H9 (cell line): Measurements from ENCODE around the gene RAB26. TPM values are rescaled to one million over a fixed set of nuclear protein-coding genes. Genes with fewer than 3 reads are reported as not detected.

Source experiments
- DNase-seq: peaks from one replicate; pipeline ENCODE4 v3.0.0-alpha.2; 2017
- H2AFZ ChIP-seq: one replicate; pipeline ENCODE4 v1.6.1; 2013; ENCODE audit warnings: mild to moderate bottlenecking, low read length, control low read depth, moderate library complexity
- H2AK5ac ChIP-seq: 2 replicates; pipeline ENCODE4 v1.6.1; 2013; ENCODE audit warnings: low read length, control low read depth, mixed read lengths; ENCODE audit not compliant: insufficient read length
- H2BK120ac ChIP-seq: one replicate; pipeline ENCODE4 v1.6.1; 2013; ENCODE audit warnings: low read depth, mild to moderate bottlenecking, low read length, control low read depth, inconsistent platforms; ENCODE audit not compliant: poor library complexity, severe bottlenecking
- H2BK12ac ChIP-seq: 2 replicates; pipeline ENCODE4 v1.6.1; 2013; ENCODE audit warnings: low read length, control low read depth, mixed read lengths, low read depth; ENCODE audit not compliant: insufficient read length
- H2BK15ac ChIP-seq: 2 replicates; pipeline ENCODE4 v1.6.1; 2013; ENCODE audit warnings: low read depth, low read length, control low read depth
- H2BK20ac ChIP-seq: one replicate; pipeline ENCODE4 v1.6.1; 2013; ENCODE audit warnings: low read depth, mild to moderate bottlenecking, low read length, control low read depth, inconsistent platforms; ENCODE audit not compliant: poor library complexity, severe bottlenecking
- H2BK5ac ChIP-seq: 2 replicates; pipeline ENCODE4 v1.6.1; 2013; ENCODE audit warnings: low read length, control low read depth, mixed read lengths; ENCODE audit not compliant: insufficient read length
- H3K14ac ChIP-seq: 2 replicates; pipeline ENCODE4 v1.6.1; 2013; ENCODE audit warnings: low read length, control low read depth; ENCODE audit not compliant: insufficient read depth
- H3K18ac ChIP-seq: 2 replicates; pipeline ENCODE4 v1.6.1; 2013; ENCODE audit warnings: low read depth, mild to moderate bottlenecking, mixed read lengths, low read length, control low read depth; ENCODE audit not compliant: insufficient read length
- H3K23ac ChIP-seq: 2 replicates; pipeline ENCODE4 v1.6.1; 2013; ENCODE audit warnings: low read length, control low read depth, mixed read lengths, low read depth; ENCODE audit not compliant: insufficient read length
- H3K23me2 ChIP-seq: 2 replicates; pipeline ENCODE4 v1.6.1; 2013; ENCODE audit warnings: low read depth, mild to moderate bottlenecking, mixed read lengths, low read length, control low read depth; ENCODE audit not compliant: insufficient read length, poor library complexity, severe bottlenecking
- H3K27ac ChIP-seq: 2 replicates; pipeline ENCODE4 v1.5.1; 2013; ENCODE audit warnings: low read length, control low read depth, mixed read lengths, low read depth; ENCODE audit not compliant: insufficient read length
- H3K27me3 ChIP-seq: 2 replicates; pipeline ENCODE4 v1.6.1; 2013; ENCODE audit warnings: low read length, control low read depth, inconsistent platforms; ENCODE audit not compliant: insufficient read depth
- H3K4ac ChIP-seq: 2 replicates; pipeline ENCODE4 v1.6.1; 2013; ENCODE audit warnings: low read depth, mild to moderate bottlenecking, control low read depth, inconsistent platforms, low read length, moderate library complexity
- H3K4me1 ChIP-seq: 2 replicates; pipeline ENCODE4 v1.6.1; 2013; ENCODE audit warnings: low read length, control low read depth, inconsistent platforms; ENCODE audit not compliant: insufficient read depth
- H3K4me2 ChIP-seq: 2 replicates; pipeline ENCODE4 v1.6.1; 2013; ENCODE audit warnings: low read length, control low read depth, mixed read lengths; ENCODE audit not compliant: insufficient read length, insufficient read depth
- H3K56ac ChIP-seq: 2 replicates; pipeline ENCODE4 v1.6.1; 2013; ENCODE audit warnings: low read depth, mild to moderate bottlenecking, mixed read lengths, low read length, control low read depth; ENCODE audit not compliant: insufficient read length
- H3K79me1 ChIP-seq: 2 replicates; pipeline ENCODE4 v1.6.1; 2013; ENCODE audit warnings: low read depth, mild to moderate bottlenecking, moderate library complexity, low read length, control low read depth, inconsistent platforms; ENCODE audit not compliant: insufficient read depth, poor library complexity, severe bottlenecking
- H3K79me2 ChIP-seq: 2 replicates; pipeline ENCODE4 v1.6.1; 2013; ENCODE audit warnings: low read length, control low read depth, inconsistent platforms; ENCODE audit not compliant: insufficient read depth
- H3K9ac ChIP-seq: 2 replicates; pipeline ENCODE4 v1.6.1; 2013; ENCODE audit warnings: low read length, control low read depth, mixed read lengths; ENCODE audit not compliant: insufficient read length; ENCODE audit errors: extremely low read depth
- H3K9me3 ChIP-seq: one replicate; pipeline ENCODE4 v1.6.1; 2013; ENCODE audit warnings: low read depth, low read length, inconsistent platforms; ENCODE audit not compliant: control insufficient read depth
- H3T11ph ChIP-seq: one replicate; pipeline ENCODE4 v1.6.1; 2013; ENCODE audit warnings: mild to moderate bottlenecking, low read length, control low read depth, inconsistent platforms
- H4K20me1 ChIP-seq: one replicate; pipeline ENCODE4 v1.6.1; 2013; ENCODE audit not compliant: control insufficient read depth, insufficient read length, insufficient read depth
- H4K5ac ChIP-seq: 2 replicates; pipeline ENCODE4 v1.6.1; 2013; ENCODE audit warnings: low read depth, mild to moderate bottlenecking, mixed read lengths, low read length, control low read depth; ENCODE audit not compliant: insufficient read length
- H4K8ac ChIP-seq: replicated peaks from 2 replicates; pipeline ENCODE4 v1.6.1; 2013; ENCODE audit warnings: low read length, control low read depth, mixed read lengths, low read depth; ENCODE audit not compliant: insufficient read length
- H4K91ac ChIP-seq: 2 replicates; pipeline ENCODE4 v1.6.1; 2013; ENCODE audit warnings: low read depth, mild to moderate bottlenecking, moderate library complexity, mixed read lengths, low read length, control low read depth; ENCODE audit not compliant: insufficient read length
- H3K27ac Mint-ChIP-seq, 3 experiments: 2 replicates in 2 of 3; 3 replicates in 1 of 3; pipeline ENCODE4 v1.8.0; 2020 to 2021; ENCODE audit warnings: mixed read lengths in 3 of 3, mild to moderate bottlenecking in 1 of 3, moderate library complexity in 1 of 3
- H3K27me3 Mint-ChIP-seq: 2 replicates; pipeline ENCODE4 v1.8.0; 2021; ENCODE audit warnings: low read depth, mild to moderate bottlenecking, moderate library complexity, mixed read lengths
- H3K36me3 Mint-ChIP-seq, 3 experiments: 2 replicates in 2 of 3; 3 replicates in 1 of 3; pipeline ENCODE4 v1.8.0; 2020 to 2021; ENCODE audit warnings: low read depth in 3 of 3, mixed read lengths in 3 of 3; ENCODE audit not compliant: insufficient read depth in 1 of 3
- H3K4me1 Mint-ChIP-seq, 2 experiments: 2 replicates each; pipeline ENCODE4 v1.8.0; 2020; ENCODE audit warnings: mixed read lengths in 2 of 2
- H3K4me3 Mint-ChIP-seq, 2 experiments: 2 replicates in 1 of 2; 3 replicates in 1 of 2; pipeline ENCODE4 v1.8.0; 2020 to 2021; ENCODE audit warnings: mild to moderate bottlenecking in 2 of 2, mixed read lengths in 2 of 2, moderate library complexity in 1 of 2
- H3K9me3 Mint-ChIP-seq, 2 experiments: 2 replicates in 1 of 2; 3 replicates in 1 of 2; pipeline ENCODE4 v1.8.0; 2020; ENCODE audit warnings: mild to moderate bottlenecking in 2 of 2, mixed read lengths in 2 of 2, moderate library complexity in 1 of 2
- WGBS: extraction: QIAGEN DNeasy Blood & Tissue Kit; methylation state at CpG from one replicate; pipeline ENCODE4 v1.1.7; 2013; ENCODE audit warnings: missing lambda C conversion rate, low lambda C conversion rate, mixed read lengths; ENCODE audit not compliant: insufficient read length; ENCODE audit errors: extremely low coverage; 5-methylcytosine and 5-hydroxymethylcytosine counted together
- total RNA-seq: library from RNA; stranded (reverse); gene quantifications from 2 replicates; pipeline ENCODE4 v1.2.1, GENCODE V29; 2021
- TF ChIP-seq, protein P1 (sequence below): fragments of 200-600 bp; sonication (generic); conservative IDR thresholded peaks from 3 replicates; pipeline ENCODE4 v1.8.0; 2021; ENCODE audit warnings: antibody characterized with exemption, mild to moderate bottlenecking

RAB26 gene
- total RNA-seq, 1 experiment from 2014 or later: 2.4 TPM

DNA sequence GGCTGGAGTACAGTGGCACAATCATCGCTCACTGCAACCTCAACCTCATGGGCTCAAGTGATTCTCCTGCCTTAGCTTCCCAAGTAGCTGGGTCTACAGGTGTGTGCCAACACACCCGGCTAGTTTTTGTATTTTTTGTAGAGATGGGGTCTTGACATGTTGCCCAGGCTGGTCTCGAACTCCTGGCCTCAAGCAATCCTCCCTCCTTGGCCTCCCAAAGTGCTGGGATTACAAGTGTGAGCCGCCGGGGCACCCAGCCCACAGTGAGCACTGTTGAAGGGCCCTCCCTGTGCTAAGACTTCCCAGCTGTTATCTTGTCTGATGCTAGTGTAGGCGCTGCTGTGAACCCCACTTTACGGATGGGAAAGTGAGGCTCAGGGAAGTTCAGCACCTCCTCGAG, 40.0 kb downstream of the RAB26 start:
- Histone ChIP-seq H3K14ac (no peak overlapping the region), H2AK5ac (no peak overlapping the region), H2BK20ac (no peak overlapping the region), H3K23me2 (no peaks in the 10 kb centered on the region), H3K79me2 (no peaks in the 10 kb centered on the region), H3T11ph (no peak overlapping the region), H3K9ac (no peak overlapping the region), H3K4ac (no peak overlapping the region), H3K4me1 (no peaks in the 10 kb centered on the region), H3K56ac (no peak overlapping the region), H3K27me3 (no peaks in the 10 kb centered on the region), H3K79me1 (no peaks in the 10 kb centered on the region), H4K20me1 (peaks cover 3% of the 10 kb centered on the region), H3K9me3 (no peaks in the 10 kb centered on the region), H2BK15ac (no peak overlapping the region), H3K4me2 (no peak overlapping the region), H2BK12ac (no peak overlapping the region), H4K5ac (no peak overlapping the region), H4K91ac (no peak overlapping the region), H3K18ac (no peak overlapping the region), H2BK5ac (no peak overlapping the region), H3K27ac (no peak overlapping the region), H3K23ac (no peak overlapping the region), H2BK120ac (no peak overlapping the region), H2AFZ (no peak overlapping the region), H4K8ac (no peak overlapping the region)
- peaks cover 0 to 4% (median 2%) of the 10 kb centered on the region in 3 experiments; a peak in 3 of 7 replicates for H3K36me3 Mint-ChIP-seq
- no peaks in the 10 kb centered on the region for H3K9me3 Mint-ChIP-seq
- DNase-seq: no peak
- TF ChIP-seq, protein P1, sequence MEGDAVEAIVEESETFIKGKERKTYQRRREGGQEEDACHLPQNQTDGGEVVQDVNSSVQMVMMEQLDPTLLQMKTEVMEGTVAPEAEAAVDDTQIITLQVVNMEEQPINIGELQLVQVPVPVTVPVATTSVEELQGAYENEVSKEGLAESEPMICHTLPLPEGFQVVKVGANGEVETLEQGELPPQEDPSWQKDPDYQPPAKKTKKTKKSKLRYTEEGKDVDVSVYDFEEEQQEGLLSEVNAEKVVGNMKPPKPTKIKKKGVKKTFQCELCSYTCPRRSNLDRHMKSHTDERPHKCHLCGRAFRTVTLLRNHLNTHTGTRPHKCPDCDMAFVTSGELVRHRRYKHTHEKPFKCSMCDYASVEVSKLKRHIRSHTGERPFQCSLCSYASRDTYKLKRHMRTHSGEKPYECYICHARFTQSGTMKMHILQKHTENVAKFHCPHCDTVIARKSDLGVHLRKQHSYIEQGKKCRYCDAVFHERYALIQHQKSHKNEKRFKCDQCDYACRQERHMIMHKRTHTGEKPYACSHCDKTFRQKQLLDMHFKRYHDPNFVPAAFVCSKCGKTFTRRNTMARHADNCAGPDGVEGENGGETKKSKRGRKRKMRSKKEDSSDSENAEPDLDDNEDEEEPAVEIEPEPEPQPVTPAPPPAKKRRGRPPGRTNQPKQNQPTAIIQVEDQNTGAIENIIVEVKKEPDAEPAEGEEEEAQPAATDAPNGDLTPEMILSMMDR: no peak
- H3K27ac Mint-ChIP-seq: no peak overlapping the region; a peak in 1 of 7 replicates
- no CpG with 5 or more reads among the region's 8 CpGs for WGBS
- no peaks in the 10 kb centered on the region; the same call in 1 of the 2 replicates for H3K27me3 Mint-ChIP-seq
- H3K4me3 Mint-ChIP-seq: no peak overlapping the region
- H3K4me1 Mint-ChIP-seq: peaks cover 0 to 2% of the 10 kb centered on the region in 2 experiments; a peak in 1 of 4 replicates
